Measurements from ENCODE around the gene CCDC157. TPM values are rescaled to one million over a fixed set of nuclear protein-coding genes. Genes with fewer than 3 reads are reported as not detected.
"Not testable (repeated sequence)": the region's sequence is repeated elsewhere in the genome, so short reads cannot be mapped to it uniquely, and the experiment has no call there.

Gene CCDC157
- polyA plus RNA-seq, 3 donors from 2014 or later = 1.4 to 3.5 (median 1.9) TPM

GRCh38 chr22:30393322-30393680 lies 36.5 kb downstream of the CCDC157 start:
- Mint-ChIP-seq H3K4me3 (no peak overlapping the region), H3K36me3 (no peaks in the 10 kb centered on the region), H3K27me3 (ENCODE audit: low read depth in 3 of 3) (peaks cover 7 to 22% (median 8%) of the 10 kb centered on the region in 3 donors), H3K27ac (no peak overlapping the region), H3K4me1 (peaks cover 9 to 17% of the 10 kb centered on the region in 2 donors), H3K9me3 (no peaks in the 10 kb centered on the region)
- no peak for DNase-seq

GRCh38 chr22:30393885-30394284 lies 37.1 kb downstream of the CCDC157 start:
- no peak overlapping the region for H3K4me3 Mint-ChIP-seq
- peaks cover 15 to 23% of the 10 kb centered on the region in 2 donors for H3K4me1 Mint-ChIP-seq
- no peaks in the 10 kb centered on the region for H3K36me3 Mint-ChIP-seq
- DNase-seq = no peak
- peaks cover 9 to 27% (median 11%) of the 10 kb centered on the region in 3 donors for H3K27me3 Mint-ChIP-seq (ENCODE audit: low read depth in 3 of 3)
- H3K9me3 Mint-ChIP-seq = no peaks in the 10 kb centered on the region
- H3K27ac Mint-ChIP-seq = no peak overlapping the region

- H3K4me1 Mint-ChIP-seq = peaks cover 17 to 25% of the 10 kb centered on the region in 2 donors
- H3K4me3 Mint-ChIP-seq = peak within 1 kb of the TSS; percentile 38 to 73 (median 51)
- peaks cover 9 to 35% (median 16%) of the 10 kb centered on the region in 3 donors for H3K27me3 Mint-ChIP-seq (ENCODE audit: low read depth in 3 of 3)
- H3K9me3 Mint-ChIP-seq = no peaks in the 10 kb centered on the region
- DNase-seq = peak in 1 of 3 donors; percentile 9
- H3K27ac Mint-ChIP-seq = no peak within 1 kb of the TSS
- H3K36me3 Mint-ChIP-seq = no peaks in the 10 kb centered on the region
Measured at GRCh38 chr22:30396871-30397655, 40.3 kb downstream of the CCDC157 start, which contains the start of gene SEC14L2. Gene SEC14L2, plus strand, starts transcription at chr22:30397018. Its CDS starts 99 bp downstream, at chr22:30397117.

DNA sequence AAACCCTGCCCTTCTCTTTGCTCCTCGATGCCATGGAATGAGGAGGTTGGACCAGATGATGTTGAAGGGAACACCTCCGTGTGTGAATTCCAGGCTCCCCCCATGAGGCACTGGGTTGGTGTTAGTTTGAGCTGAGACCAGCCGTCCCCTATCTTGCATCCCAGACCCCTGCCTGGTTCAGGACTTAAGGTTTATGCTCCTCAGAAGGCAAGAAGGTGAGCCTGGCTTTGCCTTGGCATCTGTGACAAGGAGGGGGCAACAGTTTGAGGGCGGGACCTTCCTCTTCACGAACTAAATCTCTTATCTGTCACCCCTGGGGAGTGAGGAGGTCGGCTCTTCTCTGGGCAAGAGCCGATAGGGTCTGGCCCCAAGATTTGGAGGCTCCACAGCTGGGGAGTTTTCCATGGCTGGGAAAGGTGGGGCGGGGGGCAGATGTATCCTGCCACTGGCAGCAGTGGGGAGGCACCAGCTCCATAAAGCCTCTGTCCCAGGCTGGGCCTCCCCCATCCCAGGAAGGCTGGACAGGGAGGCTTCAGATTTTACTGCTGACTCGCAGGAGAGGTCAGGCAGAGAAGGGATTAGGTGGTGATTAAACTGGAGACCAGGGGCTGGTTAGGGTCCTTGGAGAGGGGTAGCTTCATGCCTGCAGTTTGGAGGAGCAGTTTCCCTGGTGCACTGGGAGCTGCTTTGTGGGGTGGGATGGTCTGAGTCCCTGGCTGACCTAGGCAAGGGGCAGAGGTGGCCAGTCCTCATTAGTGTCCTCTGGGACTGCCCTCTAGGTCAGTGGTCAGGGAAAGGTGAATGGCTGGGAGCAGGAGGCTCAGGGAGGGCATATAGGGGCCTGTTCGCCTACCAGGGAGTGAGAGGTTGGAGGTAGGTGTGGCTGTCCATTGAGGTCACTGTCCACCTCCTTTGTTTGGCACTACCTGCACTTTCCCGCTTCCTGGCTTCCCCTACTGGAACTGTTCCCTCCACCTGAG lies 41.1 kb downstream of the CCDC157 start:
- Mint-ChIP-seq H3K36me3 (no peaks in the 10 kb centered on the region), H3K27me3 (ENCODE audit: low read depth in 3 of 3) (peaks cover 9 to 35% (median 16%) of the 10 kb centered on the region in 3 donors), H3K4me1 (peaks cover 17 to 25% of the 10 kb centered on the region in 2 donors), H3K9me3 (no peaks in the 10 kb centered on the region), H3K27ac (no peak overlapping the region), H3K4me3 (peak overlapping the region in 3 of 5 donors; percentile 40 to 45 (median 44))
- DNase-seq = no peak

GRCh38 chr22:30398685-30399680 lies 42.2 kb downstream of the CCDC157 start:
- Mint-ChIP-seq H3K27ac (no peak overlapping the region), H3K9me3 (no peaks in the 10 kb centered on the region), H3K36me3 (no peaks in the 10 kb centered on the region), H3K27me3 (ENCODE audit: low read depth in 3 of 3) (peaks cover 9 to 38% (median 16%) of the 10 kb centered on the region in 3 donors), H3K4me1 (peaks cover 17 to 25% of the 10 kb centered on the region in 2 donors), H3K4me3 (peak overlapping the region in 1 of 5 donors; percentile 27)
- no peak for DNase-seq

GRCh38 chr22:30399718-30400117 lies 42.9 kb downstream of the CCDC157 start:
- no peak overlapping the region for H3K27ac Mint-ChIP-seq
- no peak for DNase-seq
- H3K4me1 Mint-ChIP-seq = peaks cover 17 to 25% of the 10 kb centered on the region in 2 donors
- H3K9me3 Mint-ChIP-seq = no peaks in the 10 kb centered on the region
- no peak overlapping the region for H3K4me3 Mint-ChIP-seq
- no peaks in the 10 kb centered on the region for H3K36me3 Mint-ChIP-seq
- H3K27me3 Mint-ChIP-seq (ENCODE audit: low read depth in 3 of 3) = peaks cover 9 to 36% (median 16%) of the 10 kb centered on the region in 3 donors

DNA sequence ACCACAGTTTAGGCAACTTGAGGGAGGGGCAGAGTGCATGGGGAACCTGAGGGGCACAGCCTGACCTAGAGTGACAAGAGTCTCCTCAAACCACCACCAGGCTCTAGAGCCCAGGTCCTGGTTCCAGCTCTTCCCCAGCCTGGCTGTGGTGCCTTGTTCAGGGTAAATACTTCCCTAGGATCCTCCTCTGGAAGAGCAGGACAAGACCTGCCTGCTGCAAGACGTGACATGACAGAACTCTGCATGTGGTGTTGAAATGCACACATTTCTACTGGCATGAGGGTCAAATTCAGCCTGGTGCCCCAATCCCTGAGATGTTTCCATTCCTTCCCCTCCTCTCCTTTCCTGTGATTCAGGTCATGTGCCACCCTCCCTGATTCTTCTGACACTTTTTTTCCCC lies 43.4 kb downstream of the CCDC157 start:
- Mint-ChIP-seq H3K9me3 (no peaks in the 10 kb centered on the region), H3K4me3 (no peak overlapping the region)

GRCh38 chr22:30401024-30401423 lies 44.2 kb downstream of the CCDC157 start:
- not testable (repeated sequence) for H3K27ac Mint-ChIP-seq, H3K9me3 Mint-ChIP-seq, H3K4me3 Mint-ChIP-seq, H3K36me3 Mint-ChIP-seq, DNase-seq
- peaks cover 6 to 25% (median 16%) of the 10 kb centered on the region in 3 donors for H3K27me3 Mint-ChIP-seq (ENCODE audit: low read depth in 3 of 3)
- H3K4me1 Mint-ChIP-seq = peaks cover 17 to 20% of the 10 kb centered on the region in 2 donors

More for the DNA sequence above, 43.4 kb downstream of the CCDC157 start:
- Mint-ChIP-seq H3K27me3 (ENCODE audit: low read depth in 3 of 3) (peaks cover 9 to 33% (median 16%) of the 10 kb centered on the region in 3 donors), H3K36me3 (no peaks in the 10 kb centered on the region), H3K27ac (no peak overlapping the region), H3K4me1 (peaks cover 17 to 25% of the 10 kb centered on the region in 2 donors)
- DNase-seq = no peak

DNA sequence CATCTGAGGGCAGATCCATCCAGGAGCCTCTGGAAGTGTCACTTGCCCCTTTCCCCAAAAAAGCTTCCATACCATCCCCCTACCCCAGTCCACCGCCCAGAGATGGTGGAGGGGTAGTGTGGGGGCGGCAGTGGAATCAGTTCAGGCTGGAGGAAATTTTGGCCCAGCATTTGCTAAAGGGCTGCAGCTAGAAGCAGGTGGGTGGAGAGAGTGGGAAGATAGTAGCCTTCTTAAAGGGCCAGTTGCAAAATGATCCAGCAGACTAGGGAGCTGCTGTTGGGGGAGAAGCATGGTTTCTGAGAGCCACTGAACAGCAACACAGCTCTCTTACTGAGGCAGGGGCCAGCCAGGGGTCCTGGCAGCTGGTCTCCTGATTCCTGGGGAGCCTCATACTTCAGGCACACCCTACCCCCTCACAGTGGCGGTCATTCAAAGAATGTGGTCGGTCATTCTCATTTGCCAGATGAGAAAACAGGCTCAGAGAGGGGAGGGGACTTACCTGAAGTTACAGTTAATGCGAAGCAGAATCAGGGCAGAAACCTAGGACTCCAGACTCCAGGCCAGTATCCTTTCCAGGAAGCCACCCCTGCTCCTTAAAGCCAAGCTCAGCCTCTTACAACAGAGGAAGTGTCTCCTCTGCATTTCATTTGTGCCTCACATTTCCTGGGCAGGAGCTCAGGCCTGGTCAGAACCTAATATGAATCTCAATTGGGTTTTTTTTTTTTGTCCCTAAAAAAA lies 45.4 kb downstream of the CCDC157 start:
- Mint-ChIP-seq H3K9me3 (no peaks in the 10 kb centered on the region), H3K36me3 (peaks cover 0 to 4% (median 0%) of the 10 kb centered on the region in 3 donors), H3K27me3 (ENCODE audit: low read depth in 3 of 3) (peaks cover 2 to 18% (median 16%) of the 10 kb centered on the region in 3 donors), H3K4me1 (peaks cover 16% of the 10 kb centered on the region in 2 donors), H3K4me3 (no peak overlapping the region), H3K27ac (no peak overlapping the region)
- DNase-seq = no peak

DNA sequence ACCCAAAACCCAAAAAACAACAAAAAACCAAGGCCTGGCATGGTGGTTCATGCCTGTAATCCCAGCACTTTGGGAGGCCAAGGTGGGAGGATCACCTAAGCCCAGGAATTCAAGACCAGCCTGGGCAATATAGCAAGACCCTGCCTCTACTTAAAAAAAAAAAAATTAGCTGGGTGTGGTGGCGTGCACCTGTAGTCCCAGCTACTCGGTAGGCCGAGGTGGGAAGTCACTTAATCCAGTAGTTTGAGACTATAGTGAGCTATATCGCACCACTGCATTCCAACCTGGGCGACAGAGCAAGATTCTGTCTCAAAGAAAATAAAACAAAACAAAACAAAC lies 45.9 kb downstream of the CCDC157 start:
- not testable (repeated sequence) for H3K27ac Mint-ChIP-seq, DNase-seq, H3K9me3 Mint-ChIP-seq, H3K4me3 Mint-ChIP-seq, H3K36me3 Mint-ChIP-seq
- peaks cover 2 to 18% (median 15%) of the 10 kb centered on the region in 3 donors for H3K27me3 Mint-ChIP-seq (ENCODE audit: low read depth in 3 of 3)
- H3K4me1 Mint-ChIP-seq = peaks cover 13 to 14% of the 10 kb centered on the region in 2 donors

DNA sequence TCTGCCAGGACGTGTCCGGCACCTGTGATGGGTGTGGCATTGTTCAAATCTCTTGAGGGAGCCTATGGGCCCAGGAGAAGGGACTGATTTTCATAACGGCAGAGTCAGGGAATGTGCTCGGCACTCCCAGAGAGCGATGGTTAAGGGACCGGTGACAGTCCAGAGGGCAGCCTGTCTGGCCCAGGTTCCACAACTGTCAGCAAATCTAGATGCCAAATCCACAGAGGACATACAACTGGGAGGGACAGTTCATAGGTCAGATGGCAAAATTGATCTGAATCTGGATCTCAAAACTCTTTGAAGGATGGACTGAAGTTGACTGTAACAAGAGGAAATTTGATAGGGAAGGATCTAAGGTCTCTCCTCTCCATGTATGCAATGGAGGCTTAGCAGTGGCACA lies 47.5 kb downstream of the CCDC157 start:
- H3K27ac Mint-ChIP-seq = no peak overlapping the region
- H3K4me3 Mint-ChIP-seq = no peak overlapping the region
- DNase-seq = no peak
- no peaks in the 10 kb centered on the region for H3K4me1 Mint-ChIP-seq
- peaks cover 0 to 4% (median 0%) of the 10 kb centered on the region in 3 donors for H3K36me3 Mint-ChIP-seq
- no peaks in the 10 kb centered on the region for H3K9me3 Mint-ChIP-seq
- H3K27me3 Mint-ChIP-seq (ENCODE audit: low read depth in 3 of 3) = peaks cover 0 to 10% (median 4%) of the 10 kb centered on the region in 3 donors

DNA sequence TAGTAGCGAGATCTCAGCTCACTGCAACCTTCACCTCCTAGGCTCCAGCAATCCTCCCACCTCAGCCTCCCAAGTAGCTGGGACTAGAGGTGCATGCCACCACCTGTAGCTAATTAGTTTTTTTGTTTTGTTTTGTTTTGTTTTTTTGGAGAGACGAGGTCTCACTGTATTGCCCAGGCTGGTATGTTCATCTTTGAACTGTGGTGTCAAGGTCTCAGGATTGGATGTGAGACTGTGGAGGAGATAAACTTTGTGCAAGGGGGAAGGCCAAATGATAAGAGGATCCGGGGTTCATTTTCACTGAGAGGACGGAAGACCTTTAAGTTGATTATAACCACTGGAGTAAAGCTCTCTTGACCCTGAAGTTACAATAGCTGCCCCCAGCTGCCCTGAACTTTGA lies 48.9 kb downstream of the CCDC157 start:
- H3K4me3 Mint-ChIP-seq = no peak overlapping the region
- peaks cover 0 to 4% (median 0%) of the 10 kb centered on the region in 3 donors for H3K36me3 Mint-ChIP-seq
- no peaks in the 10 kb centered on the region for H3K9me3 Mint-ChIP-seq
- peak overlapping the region in 2 of 6 donors; percentile 16 to 48 for H3K27ac Mint-ChIP-seq
- H3K4me1 Mint-ChIP-seq = no peaks in the 10 kb centered on the region
- no peak for DNase-seq
- peaks cover 0 to 6% (median 0%) of the 10 kb centered on the region in 3 donors for H3K27me3 Mint-ChIP-seq (ENCODE audit: low read depth in 3 of 3)
